HG02642 (cell line): ENCODE measurements around the gene GABPB2.
A peak's percentile ranks its signal among the peaks of the same experiment; 100 is the strongest.

Experiments
- ATAC-seq: cut with Tn5 transposase; IDR thresholded peaks from one replicate; pipeline ENCODE4 v1.9.1; 2021; ENCODE audit warnings: mild to moderate bottlenecking; ENCODE audit not compliant: unreplicated experiment, poor library complexity

The GABPB2 gene

GRCh38 chr1:151131701-151132334, 61.3 kb downstream of the GABPB2 start:
- ATAC-seq: no peak

- ATAC-seq: no peak
These were observed 61.9 kb downstream of the GABPB2 start for GRCh38 chr1:151132335-151133017.

- no peak for ATAC-seq
These were observed 62.7 kb downstream of the GABPB2 start for GRCh38 chr1:151133018-151133806.

- no peak for ATAC-seq
These were observed 63.8 kb downstream of the GABPB2 start for GRCh38 chr1:151134396-151134795.

DNA sequence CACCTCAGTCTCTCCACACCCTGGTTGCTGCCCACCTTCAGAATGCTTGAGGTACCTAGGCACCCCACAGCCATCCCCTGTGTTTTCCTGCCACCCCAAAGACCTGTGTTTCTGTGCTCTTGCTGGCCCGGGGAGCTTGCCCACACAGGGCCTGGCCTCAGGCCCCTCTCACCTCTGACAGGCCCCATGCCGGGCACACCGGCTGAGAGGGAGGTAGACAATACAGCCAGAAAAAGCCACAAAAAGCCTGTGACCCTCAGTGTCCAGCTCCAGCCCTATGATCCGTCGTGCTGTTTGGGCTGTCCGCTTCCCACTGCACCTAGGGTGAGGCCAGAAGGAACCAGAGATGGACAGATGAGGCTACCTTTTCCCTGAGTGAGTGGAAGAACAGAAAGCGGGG, 64.4 kb downstream of the GABPB2 start:
- no peak for ATAC-seq

- ATAC-seq: no peak
These were observed 65.1 kb downstream of the GABPB2 start for GRCh38 chr1:151135433-151136385.

DNA sequence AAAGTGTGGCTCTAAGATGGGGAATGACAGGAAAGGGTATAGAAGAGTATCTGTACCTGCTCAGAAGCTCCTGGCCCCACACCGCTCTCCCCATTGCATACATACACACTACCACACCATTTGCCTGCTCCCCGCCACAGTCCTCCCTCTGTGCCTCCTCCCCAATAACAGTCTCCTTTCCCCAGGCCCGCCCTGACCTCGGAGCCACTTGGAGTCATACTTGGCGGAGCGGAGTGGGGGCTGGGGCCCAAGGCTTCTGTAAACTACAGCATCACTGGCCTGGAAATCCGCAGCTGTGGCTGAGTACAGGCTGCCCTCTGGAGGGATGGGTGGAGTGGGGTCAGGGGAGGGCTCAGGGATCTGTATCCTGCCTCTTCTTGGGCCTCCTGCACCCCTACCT, 67.2 kb downstream of the GABPB2 start:
- no peak for ATAC-seq

GRCh38 chr1:151142411-151143056, 72.0 kb downstream of the GABPB2 start:
- ATAC-seq: no peak

DNA sequence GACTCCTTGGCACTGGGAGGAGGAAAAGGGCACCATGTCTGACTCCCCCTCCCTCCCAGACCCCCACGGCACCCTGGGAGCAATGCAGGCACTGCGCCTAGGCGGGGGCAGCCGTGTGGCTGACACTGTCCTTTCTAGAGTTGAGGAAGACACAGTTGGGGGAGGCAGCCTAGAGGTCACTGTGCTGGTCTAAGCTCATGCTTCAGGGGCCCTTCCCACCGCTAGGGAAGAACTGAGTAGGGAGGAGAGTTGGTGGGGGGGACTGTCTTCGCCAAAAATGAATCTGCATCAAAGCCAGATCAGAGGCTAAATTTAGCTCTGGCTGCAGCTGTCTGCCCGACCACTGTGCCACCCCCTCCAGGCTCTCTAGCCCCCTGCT, 72.5 kb downstream of the GABPB2 start:
- no peak for ATAC-seq

DNA sequence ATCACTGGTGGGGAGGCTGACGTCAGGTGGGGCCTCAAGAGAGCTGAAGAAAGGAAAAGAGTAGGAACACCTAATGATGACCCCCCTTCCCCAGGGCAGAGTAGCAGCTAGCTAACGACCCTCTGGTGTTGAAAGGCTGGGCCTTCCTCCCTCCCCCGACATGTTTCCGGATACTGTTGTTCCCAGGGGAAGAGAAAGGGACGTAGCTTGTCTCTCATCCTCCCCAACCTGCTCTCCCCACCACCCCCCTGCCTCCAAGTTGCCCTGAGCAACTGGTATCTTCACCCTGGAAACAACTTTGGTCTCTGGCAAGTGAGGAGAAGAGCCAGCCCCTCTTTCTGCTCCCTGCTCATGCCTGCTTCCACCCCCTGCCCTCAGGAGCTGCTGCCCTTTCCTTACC, 73.4 kb downstream of the GABPB2 start:
- ATAC-seq: no peak

- no peak for ATAC-seq
These were observed 74.1 kb downstream of the GABPB2 start for GRCh38 chr1:151144474-151145303.

DNA sequence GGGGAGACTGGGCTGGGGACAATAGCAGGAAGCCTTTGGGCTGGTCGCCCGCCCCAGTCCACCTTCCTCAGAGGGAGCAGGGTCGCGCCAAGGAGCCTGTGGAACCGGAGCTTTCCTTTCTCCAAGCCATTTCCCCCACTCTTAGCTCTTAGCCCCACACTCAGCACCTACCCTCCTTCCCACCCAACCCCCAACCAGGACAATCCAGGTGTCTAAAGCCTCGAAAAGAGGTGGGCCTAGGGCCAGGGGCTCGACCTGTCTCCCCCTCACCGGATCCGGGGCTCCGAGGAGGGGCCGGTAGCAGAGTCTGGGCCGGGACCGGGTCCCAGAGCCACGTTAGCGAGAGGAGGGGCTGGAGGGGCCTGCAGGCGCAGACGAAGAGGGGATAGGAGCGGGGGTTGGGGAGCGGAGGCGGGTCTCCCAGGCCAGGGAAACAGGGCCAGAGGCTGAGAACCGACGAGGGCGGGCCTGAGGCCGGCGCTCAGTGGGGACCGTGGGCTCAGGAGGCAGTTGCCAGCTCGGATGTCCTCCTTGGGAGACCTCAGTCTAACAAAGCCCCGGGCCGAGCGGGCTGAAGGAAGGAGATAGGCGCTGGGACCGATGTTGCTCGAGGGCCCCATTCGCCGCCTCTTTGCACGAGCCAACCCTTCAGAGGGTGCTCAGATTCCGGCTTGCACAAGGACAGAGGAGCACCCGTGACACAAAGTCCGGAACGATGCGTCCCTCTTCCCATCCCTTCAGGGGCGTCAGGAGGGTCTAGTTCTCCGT, 74.9 kb downstream of the GABPB2 start:
- no peak for ATAC-seq

DNA sequence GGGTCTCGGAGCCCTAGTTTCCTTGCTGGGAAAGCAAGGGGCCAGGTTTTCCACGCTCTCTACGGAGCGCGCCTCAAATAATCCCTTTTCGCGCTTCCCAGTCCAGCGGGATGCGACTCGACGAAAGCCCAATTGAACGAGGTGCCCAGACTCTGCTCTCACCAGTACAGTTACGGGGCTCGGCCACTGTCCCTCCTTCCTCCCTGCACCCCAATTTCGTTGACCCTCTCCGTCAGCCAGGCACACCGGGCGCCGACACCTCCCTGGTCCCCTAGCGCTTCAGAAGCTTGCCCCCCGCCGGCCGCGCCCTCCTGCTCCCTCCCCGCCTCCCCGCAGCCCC, 75.5 kb downstream of the GABPB2 start:
- peak; percentile 4 for ATAC-seq

DNA sequence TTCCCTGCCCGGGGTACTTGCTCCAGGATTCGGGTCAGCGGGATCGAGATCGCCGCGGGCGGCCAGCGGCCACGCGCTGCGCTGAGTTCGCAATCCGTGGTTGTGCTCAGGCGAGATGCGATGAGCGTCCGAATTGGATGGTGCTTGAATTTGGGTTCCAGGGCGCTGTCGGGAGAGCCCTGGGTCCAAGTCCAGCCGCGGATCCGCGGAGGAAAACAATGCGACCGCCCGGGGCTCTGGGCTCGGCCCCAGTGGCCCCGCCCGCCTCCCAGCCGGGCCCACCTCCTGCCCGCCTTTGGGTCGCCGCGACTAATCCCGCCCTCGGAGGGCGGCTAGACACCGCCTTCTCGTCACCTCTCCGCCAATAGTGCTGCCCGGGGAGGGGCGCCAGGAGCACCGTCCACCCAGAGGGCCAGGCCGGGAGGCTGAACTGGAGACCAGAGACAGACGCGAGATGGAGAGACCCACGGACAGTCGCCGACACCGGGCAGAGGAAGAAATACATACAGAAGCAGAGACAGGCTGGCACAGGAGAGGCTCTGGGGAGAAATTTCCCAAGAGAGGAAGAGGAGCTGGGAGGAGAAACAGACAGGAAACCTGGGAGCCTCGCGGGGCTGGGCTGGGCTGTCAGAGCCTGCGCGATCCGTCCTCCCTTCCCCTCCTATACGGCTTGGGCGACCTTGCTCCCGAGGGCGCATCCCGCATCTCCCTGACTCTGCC, 76.0 kb downstream of the GABPB2 start, which contains the start of gene SEMA6C:
TSS of gene SEMA6C (minus strand) at position 220 of the 720 bp plus-strand sequence. CDS start 4,010 bp downstream, outside the sequence.
- ATAC-seq: peak; percentile 99

DNA sequence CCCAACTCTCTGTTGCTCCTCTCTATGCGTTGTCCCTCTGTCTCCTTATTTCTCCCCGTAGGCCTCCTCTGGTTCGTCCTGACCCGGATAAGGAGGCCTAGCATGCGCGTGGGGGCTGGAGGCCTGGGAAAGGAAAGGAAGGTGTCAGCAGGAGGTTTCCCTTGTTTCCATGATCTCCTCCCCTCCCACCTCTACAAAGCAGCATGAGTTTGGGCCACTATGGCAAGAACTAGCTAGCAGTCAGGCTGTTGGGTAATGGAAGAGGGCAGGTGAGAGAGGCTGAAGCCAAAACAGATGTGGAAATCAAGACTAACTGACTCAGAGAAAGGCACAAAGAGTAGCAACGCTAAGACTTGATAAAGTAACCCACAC, 76.6 kb downstream of the GABPB2 start:
- ATAC-seq: peak; percentile 4

GRCh38 chr1:151147665-151148064, 77.1 kb downstream of the GABPB2 start:
- ATAC-seq: no peak

- ATAC-seq: peak; percentile 69
These were observed 85.9 kb downstream of the GABPB2 start, which contains the start of gene TNFAIP8L2 for GRCh38 chr1:151156515-151156819. Gene TNFAIP8L2, plus strand, starts transcription at chr1:151156649. Its CDS starts 2,049 bp downstream, at chr1:151158698.

DNA sequence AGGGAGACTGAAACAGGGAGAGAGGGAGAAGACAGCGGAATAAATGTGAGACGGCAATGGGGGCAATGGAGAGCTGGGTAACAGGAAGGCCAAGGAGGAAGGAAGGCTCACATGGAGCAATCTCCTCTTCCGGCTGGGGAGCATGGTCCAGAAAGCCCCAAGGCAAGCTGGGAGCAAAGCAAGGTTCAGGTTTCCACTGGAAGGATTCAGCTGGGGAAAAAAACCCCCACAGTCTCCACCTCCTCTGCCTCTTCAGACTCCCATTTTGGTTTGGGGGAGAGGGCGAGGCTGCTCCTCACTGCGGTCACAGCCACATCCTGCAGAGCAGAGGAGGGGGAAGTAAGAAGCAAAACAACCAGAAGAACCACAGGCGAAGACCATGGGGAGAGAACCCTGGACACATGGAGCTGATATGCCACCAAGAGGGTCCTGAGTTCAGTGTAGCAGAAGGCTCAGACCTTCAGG, 86.5 kb downstream of the GABPB2 start:
- peak; percentile 26 for ATAC-seq
